Activated CD8-positive, alpha-beta T cell treated with anti-CD3 and anti-CD28 coated beads for 36 hours (primary cell): Measurements from ENCODE around the gene MAP6D1. TPM values are rescaled to one million over a fixed set of nuclear protein-coding genes. Genes with fewer than 3 reads are reported as not detected.

Experiments used
- ATAC-seq: fragments of 200-7000 bp; cut with Tn5 transposase; one replicate; pipeline ENCODE4 v1.10.0; 2021; ENCODE audit warnings: mild to moderate bottlenecking, moderate library complexity
- CTCF ChIA-PET: fragments of 350-600 bp; sonication (Branson Sonifier 250); formaldehyde crosslinking; loops from one replicate; lab custom pipeline; 2021; ENCODE audit warnings: antibody characterized with exemption; lab: Charles Lee
- POLR2A ChIA-PET: fragments of 350-600 bp; sonication (Branson Sonifier 250); formaldehyde crosslinking; loops from one replicate; lab custom pipeline; 2021; ENCODE audit warnings: antibody characterized with exemption; lab: Charles Lee
- DNase-seq: peaks from one replicate; pipeline ENCODE4 v3.0.0-alpha.2; 2020
- H3K27ac Mint-ChIP-seq: one replicate; pipeline ENCODE4 v1.8.0; 2021; ENCODE audit warnings: mild to moderate bottlenecking, mixed read lengths
- H3K27me3 Mint-ChIP-seq: one replicate; pipeline ENCODE4 v1.8.0; 2021; ENCODE audit warnings: mixed read lengths
- H3K36me3 Mint-ChIP-seq: one replicate; pipeline ENCODE4 v1.8.0; 2021; ENCODE audit warnings: low read depth, mixed read lengths
- H3K4me1 Mint-ChIP-seq: one replicate; pipeline ENCODE4 v1.8.0; 2021; ENCODE audit warnings: low read depth, mixed read lengths
- H3K4me3 Mint-ChIP-seq: one replicate; pipeline ENCODE4 v1.8.0; 2021; ENCODE audit warnings: mild to moderate bottlenecking, moderate library complexity, mixed read lengths
- H3K9me3 Mint-ChIP-seq: one replicate; pipeline ENCODE4 v1.8.0; 2021; ENCODE audit warnings: mixed read lengths
- CTCF ChIP-seq: fragments of 200-600 bp; IDR thresholded peaks from one replicate; pipeline ENCODE4 v1.8.0; 2022; ENCODE audit warnings: antibody characterized with exemption, mild to moderate bottlenecking
- intact Hi-C: fragments of 100-400 bp; cut with micrococcal nuclease; formaldehyde crosslinking; loops from one replicate; pipeline ENCODE4 v1.10.0; 2022
- total RNA-seq, 2 experiments: library from RNA; stranded (reverse); gene quantifications; one replicate each; pipeline ENCODE4 v1.2.3, GENCODE V29; 2021

Gene MAP6D1
- total RNA-seq, 2 experiments from 2014 or later: 3.8 to 4.3 TPM

GRCh38 chr3:183812761-183813445, 12.5 kb downstream of the MAP6D1 start:
- no peak for ATAC-seq
- H3K27ac Mint-ChIP-seq: peak overlapping the region; percentile 58
- ChIA-PET CTCF (interaction anchor here (0.6 to 1.6 kb wide), 3 partner anchors 10 to 334 kb away, joined by 3 to 4 read pairs (median 3); no protein-coding TSS in a partner anchor), POLR2A (interaction anchor here (1.4 kb wide), 1 partner anchor 37 kb away, joined by 4 read pairs; no protein-coding TSS in a partner anchor)
- no peaks in the 10 kb centered on the region for H3K4me1 Mint-ChIP-seq
- TF ChIP-seq CTCF: no peak
- no peak overlapping the region for H3K4me3 Mint-ChIP-seq
- H3K36me3 Mint-ChIP-seq: peaks cover 35% of the 10 kb centered on the region
- intact Hi-C loops: no loop called here
- no peak for DNase-seq
- no peaks in the 10 kb centered on the region for H3K9me3 Mint-ChIP-seq
- H3K27me3 Mint-ChIP-seq: no peaks in the 10 kb centered on the region

- Mint-ChIP-seq H3K4me1 (no peaks in the 10 kb centered on the region), H3K27me3 (no peaks in the 10 kb centered on the region), H3K27ac (no peak overlapping the region), H3K36me3 (peaks cover 42% of the 10 kb centered on the region), H3K4me3 (no peak overlapping the region), H3K9me3 (no peaks in the 10 kb centered on the region)
- intact Hi-C loops: no loop called here
- ChIA-PET CTCF (no interaction called here), POLR2A (no interaction called here)
- ATAC-seq (no peak), DNase-seq (no peak)
- TF ChIP-seq CTCF: no peak
These were observed 13.7 kb downstream of the MAP6D1 start for GRCh38 chr3:183811638-183812037.

GRCh38 chr3:183810643-183811594, 14.5 kb downstream of the MAP6D1 start:
- peaks cover 40% of the 10 kb centered on the region for H3K36me3 Mint-ChIP-seq

GRCh38 chr3:183809270-183809669, 16.1 kb downstream of the MAP6D1 start:
- DNase-seq (no peak), ATAC-seq (no peak)
- Mint-ChIP-seq H3K4me1 (no peaks in the 10 kb centered on the region), H3K36me3 (peaks cover 44% of the 10 kb centered on the region), H3K9me3 (no peaks in the 10 kb centered on the region), H3K4me3 (no peak overlapping the region), H3K27ac (no peak overlapping the region), H3K27me3 (no peaks in the 10 kb centered on the region)
- intact Hi-C loops: no loop called here
- TF ChIP-seq CTCF: no peak
- CTCF ChIA-PET: no interaction called here
- POLR2A ChIA-PET: no interaction called here

More at GRCh38 chr3:183810643-183811594, 14.5 kb downstream of the MAP6D1 start:
- Mint-ChIP-seq H3K4me3 (no peak overlapping the region), H3K27ac (no peak overlapping the region), H3K9me3 (no peaks in the 10 kb centered on the region), H3K27me3 (no peaks in the 10 kb centered on the region), H3K4me1 (no peaks in the 10 kb centered on the region)
- intact Hi-C loops: no loop called here
- ATAC-seq (no peak), DNase-seq (no peak)
- POLR2A ChIA-PET: no interaction called here
- no peak for TF ChIP-seq CTCF
- CTCF ChIA-PET: no interaction called here
